NCI-H748 treated with DMSO at 0.1 percent for 48 hours (cell line): ENCODE measurements around the gene C22orf23.

ENCODE experiments used
- DNase-seq: peaks from one replicate; lab custom pipeline; 2025; lab: John Stamatoyannopoulos, UW

C22orf23 gene

DNA sequence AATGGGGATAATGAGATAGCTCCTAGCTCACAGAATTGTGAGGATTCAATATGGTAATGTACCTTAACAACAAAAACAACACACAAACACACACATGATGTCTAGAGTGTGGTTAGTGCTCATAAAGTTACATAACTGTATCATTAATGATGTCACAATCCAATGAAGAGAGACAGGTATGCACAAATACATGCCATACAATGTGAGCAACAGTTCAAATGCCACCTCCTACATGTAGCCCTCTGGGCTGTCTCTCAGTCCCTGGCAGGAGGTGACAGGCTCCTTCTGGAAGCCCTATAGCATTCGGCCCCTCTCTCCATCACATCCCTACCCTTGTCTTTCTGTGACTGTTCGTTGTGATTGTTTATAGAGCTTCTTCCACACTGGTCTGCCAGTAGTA is 55.6 kb downstream of the C22orf23 start:
- no peak for DNase-seq

DNA sequence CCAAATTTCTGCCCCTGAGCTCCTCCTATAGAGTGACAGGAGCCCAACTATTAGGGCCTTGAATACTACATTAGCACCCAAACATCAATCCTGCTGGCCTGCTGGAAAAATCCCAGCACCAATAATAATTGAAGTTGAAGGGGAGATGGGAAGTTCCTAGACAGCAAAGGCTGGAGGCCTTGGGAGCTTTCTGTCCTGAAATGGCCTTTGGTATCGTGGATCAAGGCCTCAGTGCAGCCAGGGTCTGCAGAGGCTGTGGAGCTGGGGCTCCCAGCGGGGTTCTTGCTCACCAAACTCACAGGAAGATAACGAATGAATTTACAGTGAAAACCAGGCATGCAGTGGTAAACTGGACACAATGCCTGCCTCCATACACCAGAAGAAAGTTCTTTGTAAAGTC is 56.5 kb downstream of the C22orf23 start:
- DNase-seq, result no peak

DNA sequence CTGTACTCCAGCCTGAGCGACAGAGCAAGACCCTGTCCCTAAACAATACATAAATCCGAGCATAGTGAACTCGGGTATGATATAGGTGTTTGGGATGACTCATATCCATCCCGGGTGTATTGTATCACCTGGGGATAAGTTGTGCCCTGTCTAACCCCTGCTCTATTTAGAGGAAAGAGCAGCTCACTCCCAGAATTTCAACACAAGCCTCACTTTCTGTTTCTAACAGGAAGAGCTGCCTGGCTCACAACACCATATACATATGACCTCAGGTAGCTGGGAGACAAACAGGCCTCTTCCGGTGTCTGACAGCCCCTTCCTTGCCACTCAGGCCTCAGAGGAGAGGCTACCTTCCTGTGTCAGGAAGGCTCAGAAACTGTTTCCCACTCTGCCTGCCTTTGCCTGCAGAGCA is 57.2 kb downstream of the C22orf23 start:
- no peak for DNase-seq

DNA sequence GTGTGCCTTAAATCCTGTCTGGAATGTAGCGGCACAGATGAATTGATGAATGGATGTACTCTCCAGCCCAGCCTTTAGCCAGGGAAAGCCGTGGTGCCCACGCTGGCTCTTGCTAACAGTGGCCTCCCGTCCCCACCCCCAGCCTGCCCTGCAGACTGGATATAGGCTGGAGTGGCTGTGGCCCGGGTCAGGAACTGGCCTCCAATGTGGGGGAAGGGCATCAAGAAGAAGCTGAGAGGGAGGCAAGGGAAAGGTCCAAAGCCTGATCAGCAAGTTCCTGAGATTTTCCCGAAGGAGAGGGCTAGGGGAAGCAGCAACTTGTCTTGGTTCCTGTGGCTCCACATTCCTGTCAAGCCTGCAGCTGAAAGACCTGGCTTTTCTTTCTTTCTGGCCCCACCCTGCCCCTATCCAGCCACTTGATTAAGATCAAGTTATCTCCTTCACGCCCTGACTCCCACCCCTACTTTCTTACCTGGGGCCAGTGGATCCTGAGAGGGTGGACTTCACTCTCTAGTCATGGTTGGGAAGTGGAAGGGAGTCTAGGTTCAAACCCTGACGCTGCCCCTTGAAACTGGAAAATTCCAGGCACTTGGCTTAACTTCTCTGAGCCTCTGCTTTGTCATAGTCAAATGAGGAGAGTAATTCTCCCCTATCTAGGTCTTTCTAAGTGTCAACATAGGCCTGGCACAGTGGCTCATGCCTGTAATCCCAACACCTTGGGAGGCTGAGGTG is 58.3 kb downstream of the C22orf23 start:
- DNase-seq, result no peak

DNA sequence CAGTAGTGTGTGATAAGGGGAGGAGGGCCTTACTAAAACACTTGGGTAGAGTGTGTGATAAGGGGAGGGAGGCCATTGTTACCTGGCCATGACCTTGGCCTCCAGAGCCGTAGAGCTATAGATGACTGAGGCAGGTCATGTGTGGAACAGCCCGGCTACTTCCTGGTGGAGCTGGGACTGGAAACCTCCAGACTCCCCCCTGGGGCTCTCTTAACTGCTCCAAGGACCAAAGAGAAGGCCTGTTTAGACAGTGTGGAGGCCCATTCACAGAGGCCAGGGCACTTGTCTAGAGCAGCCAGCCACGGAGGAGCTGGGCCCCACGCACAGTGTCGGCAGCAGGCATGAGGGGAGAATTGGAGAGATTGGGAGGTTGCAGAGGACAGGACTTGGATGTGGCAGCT is 59.8 kb downstream of the C22orf23 start:
- DNase-seq, result no peak
